HUDEP-2 (cell line): ENCODE results near the gene EXOSC6.
"Not testable (repeated sequence)": the region's sequence is repeated elsewhere in the genome, so short reads cannot be mapped to it uniquely, and the experiment has no call there.

ENCODE experiments used
- DNase-seq, 76 experiments: peaks; one replicate each; lab custom pipeline; 2025; ENCODE audit not compliant: unreplicated experiment in 76 of 76; lab: John Stamatoyannopoulos, UW

EXOSC6 gene

GRCh38 chr16:70255574-70255973 is 3.8 kb upstream of the EXOSC6 start:
- no peak for DNase-seq

- no peak for DNase-seq
These were observed 3.2 kb upstream of the EXOSC6 start for GRCh38 chr16:70254965-70255286.

- no peak for DNase-seq
These were observed 2.6 kb upstream of the EXOSC6 start for GRCh38 chr16:70254180-70254964.

GRCh38 chr16:70253291-70254106 is 1.8 kb upstream of the EXOSC6 start:
- DNase-seq: peak in 33 of 76 experiments; percentile 3 to 58 (median 18)

- DNase-seq: peak in 15 of 76 experiments; percentile 5 to 32 (median 15)
These were observed 732 bp upstream of the EXOSC6 start for GRCh38 chr16:70252355-70252988.

GRCh38 chr16:70250748-70251628 is 752 bp downstream of the EXOSC6 start:
- peak in 55 of 76 experiments; percentile 4 to 55 (median 32) for DNase-seq

GRCh38 chr16:70249697-70250096 is 2.0 kb downstream of the EXOSC6 start:
- not testable (repeated sequence) for DNase-seq

GRCh38 chr16:70238773-70239172 is 13.0 kb downstream of the EXOSC6 start:
- not testable (repeated sequence) for DNase-seq

- DNase-seq: peak in 5 of 76 experiments; percentile 2 to 27 (median 11)
These were observed 19.9 kb downstream of the EXOSC6 start for GRCh38 chr16:70231831-70232230.

GRCh38 chr16:70226024-70226423 is 25.7 kb downstream of the EXOSC6 start:
- DNase-seq: not testable (repeated sequence)

- DNase-seq: not testable (repeated sequence)
These were observed 26.3 kb downstream of the EXOSC6 start for GRCh38 chr16:70225430-70225829.

- not testable (repeated sequence) for DNase-seq
These were observed 27.1 kb downstream of the EXOSC6 start for GRCh38 chr16:70224645-70225044.

- DNase-seq: not testable (repeated sequence)
These were observed 27.7 kb downstream of the EXOSC6 start for GRCh38 chr16:70223971-70224513.

GRCh38 chr16:70223216-70223615 is 28.5 kb downstream of the EXOSC6 start:
- not testable (repeated sequence) for DNase-seq

GRCh38 chr16:70222574-70222973 is 29.2 kb downstream of the EXOSC6 start:
- not testable (repeated sequence) for DNase-seq

GRCh38 chr16:70218586-70218985 is 33.2 kb downstream of the EXOSC6 start:
- DNase-seq: not testable (repeated sequence)

- DNase-seq: not testable (repeated sequence)
These were observed 45.4 kb downstream of the EXOSC6 start for GRCh38 chr16:70206382-70206781.

GRCh38 chr16:70204668-70205405 is 46.9 kb downstream of the EXOSC6 start:
- DNase-seq: not testable (repeated sequence)

GRCh38 chr16:70204010-70204409 is 47.7 kb downstream of the EXOSC6 start:
- not testable (repeated sequence) for DNase-seq
